ENCODE results near the gene PAQR3. TPM values are rescaled to one million over a fixed set of nuclear protein-coding genes. Genes with fewer than 3 reads are reported as not detected.

The PAQR3 gene
- total and polyA plus RNA-seq, 9 of the 15 experiments (the other 6 are each of a cell fraction or from before 2014, with no cell fraction given): 10.7 to 77.1 (median 31.6) TPM

- TF ChIP-seq SAFB (IDR thresholded peaks at IDR 0.05; ENCODE audit: borderline replicate concordance, low read depth, low read length): no peak
- no peak for TF ChIP-seq ZFP1 (CRISPR knock-in tag; IDR thresholded peaks at IDR 0.05)
- TF ChIP-seq RUNX1 (IDR thresholded peaks at IDR 0.05; ENCODE audit: low read depth): no peak
- no peak for TF ChIP-seq ZNF12 (CRISPR knock-in tag; IDR thresholded peaks at IDR 0.05)
- no peak for TF ChIP-seq RAD51 (IDR thresholded peaks at IDR 0.05; ENCODE audit: borderline replicate concordance, low read depth)
- TF ChIP-seq HDAC2 (IDR thresholded peaks at IDR 0.05): no peak
- peak; percentile 66 for TF ChIP-seq NFIC (IDR thresholded peaks at IDR 0.05)
- no peak for TF ChIP-seq MNT (conservative IDR thresholded peaks at IDR 0.05)
These were observed 58.3 kb downstream of the PAQR3 start (continued) for GRCh38 chr4:78880874-78881492.

DNA sequence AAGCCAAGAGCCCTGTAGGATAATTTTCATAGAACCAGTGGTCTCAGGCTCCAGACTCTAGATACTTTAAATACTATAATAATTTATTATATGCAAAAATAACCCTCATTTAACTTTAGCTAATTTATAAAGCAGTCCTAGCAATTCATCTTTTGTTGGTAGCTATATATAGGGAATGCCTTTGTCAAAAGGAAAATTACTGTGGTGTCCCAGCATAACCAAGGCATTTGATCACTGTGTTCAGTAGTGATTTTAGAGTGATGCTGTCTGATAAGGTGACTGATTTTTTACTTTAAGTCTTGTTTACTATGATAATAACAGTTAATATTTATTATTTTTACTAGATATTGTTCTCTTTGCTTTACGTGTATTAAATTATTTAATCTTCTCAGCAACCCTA is 61.2 kb downstream of the PAQR3 start:
- TF ChIP-seq RBM22 (IDR thresholded peaks at IDR 0.05; ENCODE audit: low read depth, low read length, poor library complexity, severe bottlenecking): peak; percentile 26
- TF ChIP-seq, protein P1, sequence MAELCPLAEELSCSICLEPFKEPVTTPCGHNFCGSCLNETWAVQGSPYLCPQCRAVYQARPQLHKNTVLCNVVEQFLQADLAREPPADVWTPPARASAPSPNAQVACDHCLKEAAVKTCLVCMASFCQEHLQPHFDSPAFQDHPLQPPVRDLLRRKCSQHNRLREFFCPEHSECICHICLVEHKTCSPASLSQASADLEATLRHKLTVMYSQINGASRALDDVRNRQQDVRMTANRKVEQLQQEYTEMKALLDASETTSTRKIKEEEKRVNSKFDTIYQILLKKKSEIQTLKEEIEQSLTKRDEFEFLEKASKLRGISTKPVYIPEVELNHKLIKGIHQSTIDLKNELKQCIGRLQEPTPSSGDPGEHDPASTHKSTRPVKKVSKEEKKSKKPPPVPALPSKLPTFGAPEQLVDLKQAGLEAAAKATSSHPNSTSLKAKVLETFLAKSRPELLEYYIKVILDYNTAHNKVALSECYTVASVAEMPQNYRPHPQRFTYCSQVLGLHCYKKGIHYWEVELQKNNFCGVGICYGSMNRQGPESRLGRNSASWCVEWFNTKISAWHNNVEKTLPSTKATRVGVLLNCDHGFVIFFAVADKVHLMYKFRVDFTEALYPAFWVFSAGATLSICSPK (IDR thresholded peaks at IDR 0.05; ENCODE audit: borderline replicate concordance): no peak

More for the DNA sequence above, 61.2 kb downstream of the PAQR3 start:
- CTCF ChIA-PET (ENCODE audit: low intra/inter-chr PET ratio): no interaction called here
- Histone ChIP-seq H3K9me3 (replicated peaks; ENCODE audit: control insufficient read depth, insufficient read depth, low read depth, low read length) (no peaks in the 10 kb centered on the region), H4K20me1 (replicated peaks; ENCODE audit: control insufficient read depth, insufficient read depth, low read length) (no peaks in the 10 kb centered on the region), H3K4me1 (replicated peaks in 1 of 2; ENCODE audit: control insufficient read depth in 2 of 2, insufficient read depth in 2 of 2, low read length in 2 of 2) (no peaks in the 10 kb centered on the region), H3K27ac (ENCODE audit: extremely low read depth, low read depth, low read length) (no peak overlapping the region), H3K4me2 (ENCODE audit: insufficient read depth, low read length) (no peak overlapping the region), H2AFZ (ENCODE audit: low read depth, low read length) (no peak overlapping the region), H3K36me3 (ENCODE audit: control insufficient read depth, insufficient read depth, low read length) (peaks cover 89% of the 10 kb centered on the region), H3K9ac (ENCODE audit: insufficient read depth in 1 of 2, low read depth in 2 of 2, low read length in 2 of 2) (no peak overlapping the region), H3K9me1 (ENCODE audit: control insufficient read depth, insufficient read depth, low read length) (no peaks in the 10 kb centered on the region), H3K4me3 (no peak overlapping the region), H3K79me2 (ENCODE audit: control insufficient read depth, insufficient read depth, low read length) (peaks cover 10% of the 10 kb centered on the region; the same call in 2 of the 3 replicates), H3K27me3 (ENCODE audit: control insufficient read depth in 2 of 2, insufficient read depth in 2 of 2, low read length in 2 of 2) (no peaks in the 10 kb centered on the region)
- DNase-seq (ENCODE audit: extremely low read depth in 1 of 4, low spot score in 3 of 4): no peak
- in situ Hi-C loops (cut with MboI) (no loop called here), intact Hi-C loops (cut with micrococcal nuclease) (no loop called here)
- POLR2A ChIA-PET: no interaction called here
- BruUV-seq (replicated peaks): no TSS peak
- FAIRE-seq: no peak
- ATAC-seq: no peak
- 100% methylated on average over 1 of the region's 1 CpG for WGBS (ENCODE audit: insufficient coverage, low coverage, missing lambda C conversion rate)

Data from K562 (cell line).